ENCODE results near the gene RASSF5. TPM values are rescaled to one million over a fixed set of nuclear protein-coding genes. Genes with fewer than 3 reads are reported as not detected.

The RASSF5 gene
- total RNA-seq, 1 donor from 2014 or later: 25.3 TPM

GRCh38 chr1:206544562-206545257, 37.4 kb downstream of the RASSF5 start:
- peak; percentile 57 for DNase-seq (ENCODE audit: low spot score)

GRCh38 chr1:206545351-206545750, 38.0 kb downstream of the RASSF5 start:
- DNase-seq (ENCODE audit: low spot score): no peak

GRCh38 chr1:206547104-206547503, 39.8 kb downstream of the RASSF5 start:
- no peak for DNase-seq (ENCODE audit: low spot score)

- no peak for DNase-seq (ENCODE audit: low spot score)
Observed at GRCh38 chr1:206550446-206550845, 43.1 kb downstream of the RASSF5 start.

GRCh38 chr1:206551296-206551985, 44.1 kb downstream of the RASSF5 start:
- no peak for DNase-seq (ENCODE audit: low spot score)

GRCh38 chr1:206551986-206552326, 44.6 kb downstream of the RASSF5 start:
- DNase-seq (ENCODE audit: low spot score): no peak

GRCh38 chr1:206554211-206554610, 46.9 kb downstream of the RASSF5 start:
- DNase-seq (ENCODE audit: low spot score): peak; percentile 84

GRCh38 chr1:206554701-206555472, 47.6 kb downstream of the RASSF5 start:
- DNase-seq (ENCODE audit: low spot score): peak; percentile 37

GRCh38 chr1:206555473-206555935, 48.2 kb downstream of the RASSF5 start:
- no peak for DNase-seq (ENCODE audit: low spot score)

- no peak for DNase-seq (ENCODE audit: low spot score)
Observed at GRCh38 chr1:206556047-206556749, 48.9 kb downstream of the RASSF5 start.

- peak; percentile 60 for DNase-seq (ENCODE audit: low spot score)
Observed at GRCh38 chr1:206556750-206557635, 49.7 kb downstream of the RASSF5 start.

- no peak for DNase-seq (ENCODE audit: low spot score)
Observed at GRCh38 chr1:206557636-206558473, 50.5 kb downstream of the RASSF5 start.

- no peak for DNase-seq (ENCODE audit: low spot score)
Observed at GRCh38 chr1:206558794-206559671, 51.7 kb downstream of the RASSF5 start.

- DNase-seq (ENCODE audit: low spot score): no peak
Observed at GRCh38 chr1:206559672-206559995, 52.3 kb downstream of the RASSF5 start.

- peak; percentile 65 for DNase-seq (ENCODE audit: low spot score)
Observed at GRCh38 chr1:206560007-206560716, 52.8 kb downstream of the RASSF5 start.

GRCh38 chr1:206563367-206564207, 56.3 kb downstream of the RASSF5 start:
- DNase-seq (ENCODE audit: low spot score): no peak

GRCh38 chr1:206565995-206566394, 58.7 kb downstream of the RASSF5 start:
- DNase-seq (ENCODE audit: low spot score): no peak
